GM19372 (cell line): ENCODE data around the gene BRINP3.

Experiments used
- ATAC-seq: cut with Tn5 transposase; IDR thresholded peaks from one replicate; pipeline ENCODE4 v1.9.1; 2021; ENCODE audit warnings: mild to moderate bottlenecking, low read depth, moderate library complexity; ENCODE audit not compliant: unreplicated experiment

The BRINP3 gene

GRCh38 chr1:190205713-190206112 is 272.0 kb downstream of the BRINP3 start:
- no peak for ATAC-seq

GRCh38 chr1:190196020-190196419 is 281.6 kb downstream of the BRINP3 start:
- ATAC-seq = no peak

DNA sequence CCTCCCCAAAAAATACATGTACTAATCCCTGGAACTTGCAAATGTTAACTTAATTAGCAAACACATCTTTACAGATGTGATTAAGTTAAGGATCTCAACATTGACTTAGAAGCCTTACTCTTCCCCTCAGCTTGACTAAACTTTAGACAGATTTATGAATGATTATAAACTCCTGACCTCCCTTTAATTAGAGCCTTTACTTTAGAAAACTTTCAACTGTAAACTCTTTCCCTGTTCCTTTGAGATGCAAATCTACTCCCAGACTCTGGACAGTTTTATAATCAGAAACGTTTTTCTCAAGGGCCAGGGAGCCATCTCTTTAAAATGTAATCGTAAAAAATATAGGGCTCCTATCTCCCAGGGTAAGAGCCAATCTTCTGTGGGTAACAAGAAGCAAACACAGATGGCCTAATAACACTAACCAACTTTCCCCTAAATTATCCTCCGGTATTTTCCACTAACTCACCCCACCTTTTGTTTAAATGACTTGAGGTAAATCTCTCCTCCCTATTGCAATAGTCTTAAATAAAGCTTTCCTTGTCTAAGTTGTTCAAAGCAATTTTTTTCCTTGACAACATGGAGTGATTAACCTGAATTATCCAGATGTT is 284.1 kb downstream of the BRINP3 start:
- no peak for ATAC-seq

- no peak for ATAC-seq
These were observed 285.0 kb downstream of the BRINP3 start for GRCh38 chr1:190192627-190193026.

DNA sequence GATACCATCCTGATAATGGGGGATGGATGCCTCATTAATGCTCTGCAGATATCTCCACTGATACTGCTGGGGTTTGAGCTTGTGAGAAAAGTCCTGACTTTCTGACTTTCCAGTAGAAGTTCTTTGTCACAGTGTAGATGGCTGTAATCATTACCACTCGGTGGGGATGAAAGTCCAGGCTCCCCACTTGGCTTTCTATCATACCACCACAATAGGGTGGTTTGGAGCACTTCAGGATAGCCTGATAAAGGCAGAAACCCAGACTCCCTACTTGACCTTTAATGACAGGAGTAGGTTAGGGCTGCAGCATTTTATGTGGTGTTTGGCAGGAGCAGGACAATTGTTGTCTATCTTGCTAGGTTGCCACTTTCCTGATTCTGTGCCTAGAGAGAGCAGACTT is 294.1 kb downstream of the BRINP3 start:
- ATAC-seq = no peak

DNA sequence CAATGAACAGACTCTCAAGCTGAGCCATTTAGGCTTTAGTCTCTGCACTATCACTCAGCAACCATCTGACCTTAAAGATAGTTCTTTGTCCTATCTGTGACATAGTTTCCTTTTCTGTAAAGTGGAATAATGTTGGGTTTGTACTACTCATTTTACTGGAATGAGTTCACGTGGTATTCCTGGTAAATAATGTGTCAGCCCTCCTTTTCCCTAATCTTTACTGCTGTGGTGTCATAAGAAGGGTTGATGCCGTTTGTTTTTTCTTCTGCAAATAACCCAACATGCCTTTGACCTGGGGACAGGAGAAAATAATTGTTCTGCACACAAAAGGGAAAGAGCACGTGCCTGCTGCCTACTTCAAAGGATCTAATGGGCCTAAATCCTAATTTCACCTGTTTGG is 297.8 kb downstream of the BRINP3 start:
- no peak for ATAC-seq

DNA sequence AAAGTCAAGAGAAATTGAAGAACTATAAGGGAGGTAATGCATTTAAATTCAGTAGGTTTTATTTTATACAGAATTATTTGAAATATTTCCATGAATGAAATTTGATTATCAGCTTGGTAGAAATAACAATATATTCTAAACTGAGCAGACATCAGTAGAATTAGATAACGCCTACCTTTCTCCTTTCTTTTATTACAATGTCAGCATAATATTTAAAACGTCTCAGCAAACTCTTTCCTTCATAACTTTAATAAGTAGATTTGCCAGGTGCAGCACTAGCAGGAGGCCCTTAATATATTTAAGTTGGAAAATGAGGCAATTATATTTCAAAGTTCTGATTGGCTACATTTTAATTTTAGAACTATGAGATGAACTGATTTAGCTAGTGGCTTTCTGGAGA is 298.8 kb downstream of the BRINP3 start:
- no peak for ATAC-seq

DNA sequence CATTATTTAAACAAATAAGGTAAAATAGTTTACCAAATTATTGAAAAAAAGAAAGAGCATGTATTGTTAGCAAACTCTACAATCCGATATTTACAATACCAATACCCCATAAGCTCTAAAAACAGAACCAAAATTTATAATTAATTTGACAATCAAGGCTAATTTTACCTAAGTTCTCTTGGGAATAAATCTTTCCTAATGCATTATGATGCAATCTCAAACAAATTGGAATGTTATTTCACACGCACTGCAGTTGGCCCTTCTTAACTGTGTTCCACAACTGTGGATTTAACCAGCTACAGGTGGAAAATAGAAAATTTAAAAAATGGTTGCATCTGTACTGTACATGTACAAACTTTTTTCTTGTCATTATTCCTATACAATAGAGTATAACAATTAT is 300.1 kb downstream of the BRINP3 start:
- no peak for ATAC-seq

DNA sequence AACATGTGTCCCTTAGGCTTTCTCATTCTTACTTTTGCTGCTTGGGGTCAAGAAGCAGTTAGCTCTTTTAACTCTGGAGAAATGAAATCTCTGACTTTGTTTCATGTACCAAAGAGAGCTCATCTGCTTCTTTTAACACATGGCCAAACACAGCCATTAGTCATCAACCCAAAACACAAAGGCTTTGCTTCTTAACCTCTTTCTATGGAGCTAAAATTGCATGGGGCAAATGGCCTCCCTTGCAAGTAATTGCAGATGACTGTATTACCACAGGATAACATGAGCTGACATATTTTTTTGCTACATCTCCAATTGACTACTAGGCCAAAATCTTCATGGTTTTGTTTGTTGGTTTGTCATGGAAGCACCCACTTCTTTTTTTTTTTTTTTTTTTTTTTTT is 300.9 kb downstream of the BRINP3 start:
- ATAC-seq = no peak

DNA sequence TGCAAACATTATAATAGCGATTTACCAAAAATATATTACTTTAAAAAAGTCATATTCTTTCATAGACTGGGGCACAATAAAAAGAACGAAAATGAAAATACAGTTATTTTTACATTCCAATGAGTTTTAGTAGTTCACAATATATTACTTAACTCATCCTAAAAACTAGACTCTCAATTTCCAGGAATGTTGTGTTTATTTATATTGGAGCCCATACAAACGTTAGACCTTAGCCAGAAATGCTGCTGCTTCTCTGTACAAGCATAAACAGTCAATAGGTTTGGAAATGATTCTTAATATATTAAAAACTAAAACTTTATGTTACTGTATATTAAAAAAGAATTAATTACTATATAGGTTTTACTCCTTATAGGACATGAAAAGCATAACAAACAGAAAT is 302.3 kb downstream of the BRINP3 start:
- no peak for ATAC-seq

- no peak for ATAC-seq
These were observed 304.8 kb downstream of the BRINP3 start for GRCh38 chr1:190172651-190173430.

- ATAC-seq = no peak
These were observed 307.3 kb downstream of the BRINP3 start for GRCh38 chr1:190170321-190170720.

DNA sequence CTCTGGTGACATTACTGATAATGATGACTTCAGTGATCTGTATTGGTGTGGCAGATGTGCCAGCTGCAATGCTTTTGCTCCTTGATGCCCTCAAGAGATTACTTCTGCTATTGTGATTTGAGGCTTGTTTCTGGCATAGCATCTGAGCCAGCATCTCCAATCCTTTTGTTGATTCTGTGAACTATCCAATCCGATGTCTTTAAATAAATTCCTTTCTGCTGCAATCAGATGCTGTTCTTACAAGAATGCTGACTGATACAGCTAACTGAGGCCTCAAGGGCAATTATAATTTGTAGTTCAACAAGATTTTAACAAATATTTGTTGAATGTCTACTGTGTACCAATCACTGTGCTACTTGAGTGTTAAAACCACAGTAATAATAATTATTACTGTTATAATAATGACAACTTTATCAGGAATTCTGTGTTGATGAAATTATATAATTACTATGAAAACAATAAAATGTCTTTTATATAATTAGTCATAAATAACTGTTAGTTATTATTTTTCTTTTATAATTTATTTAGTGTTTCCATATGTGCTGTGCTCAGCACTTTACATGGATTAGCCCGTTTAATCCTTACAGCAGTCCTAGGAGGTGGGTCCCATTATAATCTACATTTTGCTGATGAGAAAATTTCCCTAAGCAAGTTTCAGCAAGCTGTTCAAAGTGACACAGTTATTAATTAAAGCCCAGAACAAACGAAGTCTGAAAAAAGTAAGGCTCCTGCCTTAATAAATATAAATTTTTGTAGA is 308.2 kb downstream of the BRINP3 start:
- ATAC-seq = no peak

GRCh38 chr1:190168893-190169280 is 308.8 kb downstream of the BRINP3 start:
- no peak for ATAC-seq

GRCh38 chr1:190168116-190168892 is 309.4 kb downstream of the BRINP3 start:
- ATAC-seq = no peak

DNA sequence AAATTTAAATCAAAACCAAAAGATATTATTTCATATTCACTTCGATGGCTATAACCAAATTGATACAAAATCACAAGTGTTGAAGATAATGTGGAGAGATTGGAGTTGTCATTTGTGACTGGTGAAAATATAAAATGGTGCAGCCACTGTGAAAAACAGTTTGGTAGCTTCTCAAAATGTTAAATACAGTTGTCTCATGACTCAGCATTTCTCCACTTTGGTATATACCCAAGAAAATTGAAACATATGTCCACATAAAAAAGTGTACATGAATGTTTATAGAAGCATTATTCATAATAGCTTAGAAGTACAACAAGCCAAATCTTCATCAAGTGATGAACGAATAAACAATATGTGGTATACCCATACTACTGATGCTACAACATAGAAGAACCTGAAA is 318.5 kb downstream of the BRINP3 start:
- ATAC-seq = no peak

GRCh38 chr1:190154744-190155143 is 322.9 kb downstream of the BRINP3 start:
- ATAC-seq = no peak

DNA sequence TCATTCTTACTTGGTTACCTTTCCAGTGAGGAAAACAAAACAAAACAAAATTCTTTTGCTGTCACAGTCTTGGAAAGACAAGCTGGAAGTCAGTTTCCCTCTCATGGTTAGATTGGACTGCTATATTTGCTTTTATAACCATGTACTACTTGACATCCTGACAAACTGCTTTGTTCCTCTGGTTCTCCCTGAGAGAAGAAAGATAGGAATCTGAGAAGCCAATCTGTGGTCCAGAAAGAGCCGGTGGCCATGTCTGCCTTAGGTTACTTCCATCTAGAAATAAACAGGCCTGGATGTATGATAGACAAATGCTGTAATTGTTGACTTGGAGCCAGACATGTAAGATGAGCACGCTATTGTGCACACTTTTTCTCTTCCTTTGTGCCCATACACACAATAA is 330.0 kb downstream of the BRINP3 start:
- no peak for ATAC-seq

DNA sequence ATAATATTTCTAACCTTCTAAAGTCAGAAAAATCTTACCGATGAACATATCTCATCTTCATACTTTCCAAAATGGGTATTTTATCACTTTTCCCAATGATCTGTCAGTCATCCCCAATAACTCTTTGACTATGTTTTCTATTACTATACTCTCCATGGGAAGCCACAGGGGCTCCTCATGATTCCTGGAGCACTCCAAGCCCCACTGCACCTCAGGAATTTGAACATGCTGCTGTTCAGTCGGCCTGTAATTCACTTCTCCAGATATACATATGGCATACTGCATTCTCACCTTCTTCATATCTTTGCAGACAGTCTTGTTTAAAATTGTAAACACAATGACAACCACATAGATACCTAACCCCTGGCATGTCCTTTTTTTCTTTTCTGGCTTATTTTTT is 333.0 kb downstream of the BRINP3 start:
- ATAC-seq = no peak

- ATAC-seq = no peak
These were observed 337.0 kb downstream of the BRINP3 start for GRCh38 chr1:190140644-190141043.

DNA sequence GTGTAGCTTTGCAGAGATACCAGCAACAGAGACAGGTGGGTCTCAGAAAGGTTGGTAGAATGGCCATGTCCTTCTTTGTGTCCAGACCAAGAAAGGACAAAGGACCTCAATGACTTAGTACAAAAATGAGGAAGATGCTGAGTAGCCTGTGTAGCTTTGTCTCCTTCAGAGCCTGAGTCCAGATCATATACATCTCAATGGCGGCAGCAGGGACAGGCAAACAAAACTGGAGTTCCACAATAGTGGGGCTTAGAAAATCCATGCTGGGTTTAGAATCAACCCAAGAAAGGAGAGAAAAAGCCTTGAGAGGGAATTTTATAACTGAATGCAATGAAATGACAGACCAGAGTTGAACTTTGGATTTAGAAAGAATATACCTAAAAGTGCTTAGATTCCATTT is 339.0 kb downstream of the BRINP3 start:
- ATAC-seq = no peak
